PC-3 (cell line): Measurements from ENCODE around the gene TMEFF1. TPM values are rescaled to one million over a fixed set of nuclear protein-coding genes. Genes with fewer than 3 reads are reported as not detected.

Experiments
- ATAC-seq: fragments of 200-7000 bp; cut with Tn5 transposase; 2 replicates; pipeline ENCODE4 v1.9.1; 2020; ENCODE audit warnings: mild to moderate bottlenecking, moderate library complexity
- BruUV-seq: library from RNA; stranded (reverse); fragments of 400-500 nt; replicated peaks from 2 replicates; lab custom pipeline; 2021; lab: Mats Ljungman, UMichigan
- CTCF ChIA-PET: fragments of 300-600 bp; sonication (Branson Sonifier 250); formaldehyde crosslinking; loops from one replicate; lab custom pipeline; 2022; ENCODE audit warnings: antibody characterized with exemption; lab: Charles Lee
- POLR2A ChIA-PET: fragments of 300-600 bp; sonication (Branson Sonifier 250); formaldehyde crosslinking; loops from one replicate; lab custom pipeline; 2022; ENCODE audit warnings: antibody characterized with exemption; ENCODE audit not compliant: unreplicated experiment; lab: Charles Lee
- DNase-seq: peaks from one replicate; pipeline ENCODE4 v3.0.0-alpha.2; 2015
- H2AFZ ChIP-seq: fragments of 300-600 bp; sonication (generic); 2 replicates; pipeline ENCODE4 v1.6.0; 2016; ENCODE audit warnings: antibody characterized with exemption, low read length
- H3F3A ChIP-seq: fragments of 300-600 bp; sonication (generic); one replicate; pipeline ENCODE4 v1.6.0; 2017; ENCODE audit warnings: antibody characterized with exemption, low read length, control low read depth, mild to moderate bottlenecking; ENCODE audit not compliant: unreplicated experiment
- H3K27ac ChIP-seq: fragments of 300-600 bp; sonication (generic); 2 replicates; pipeline ENCODE4 v1.5.1; 2016; ENCODE audit warnings: mild to moderate bottlenecking, low read length
- H3K27me3 ChIP-seq: fragments of 300-600 bp; sonication (generic); 2 replicates; pipeline ENCODE4 v1.6.1; 2016; ENCODE audit warnings: low read length, mixed read lengths
- H3K36me3 ChIP-seq: fragments of 300-600 bp; sonication (generic); 2 replicates; pipeline ENCODE4 v1.6.1; 2016; ENCODE audit warnings: low read depth, mixed run types, low read length, mixed read lengths
- H3K4me1 ChIP-seq: fragments of 300-600 bp; sonication (generic); 2 replicates; pipeline ENCODE4 v1.5.1; 2016; ENCODE audit warnings: low read length; ENCODE audit not compliant: insufficient read depth
- H3K4me2 ChIP-seq: fragments of 300-600 bp; sonication (generic); 2 replicates; pipeline ENCODE4 v1.6.0; 2016; ENCODE audit warnings: low read length
- H3K4me3 ChIP-seq: fragments of 300-600 bp; sonication (generic); 2 replicates; pipeline ENCODE4 v1.5.1; 2016; ENCODE audit warnings: mild to moderate bottlenecking, low read length, mixed read lengths
- H3K79me2 ChIP-seq: fragments of 300-600 bp; sonication (generic); 2 replicates; pipeline ENCODE4 v1.6.1; 2017; ENCODE audit warnings: low read length, mixed read lengths
- H3K9ac ChIP-seq: fragments of 300-600 bp; sonication (generic); 2 replicates; pipeline ENCODE4 v1.6.0; 2016; ENCODE audit warnings: mild to moderate bottlenecking, low read length
- H3K9me2 ChIP-seq: fragments of 300-600 bp; sonication (generic); replicated peaks from 2 replicates; pipeline ENCODE4 v1.6.1; 2016; ENCODE audit warnings: mixed run types, low read length, mixed read lengths
- H3K9me3 ChIP-seq: fragments of 300-600 bp; sonication (generic); 2 replicates; pipeline ENCODE4 v1.6.1; 2016; ENCODE audit warnings: low read length, mixed read lengths
- H4K20me1 ChIP-seq: fragments of 300-600 bp; sonication (generic); 2 replicates; pipeline ENCODE4 v1.6.1; 2016; ENCODE audit warnings: low read length, mixed read lengths
- CTCF ChIP-seq: fragments of 300-600 bp; sonication (generic); conservative IDR thresholded peaks from 2 replicates; pipeline ENCODE4 v1.5.1; 2017; ENCODE audit warnings: antibody characterized with exemption, low read depth, mild to moderate bottlenecking, low read length
- EZH2 ChIP-seq: fragments of 300-600 bp; sonication (generic); IDR thresholded peaks from one replicate; pipeline ENCODE4 v1.6.1; 2017; ENCODE audit warnings: antibody characterized with exemption, mild to moderate bottlenecking, low read length; ENCODE audit not compliant: unreplicated experiment
- EZH2phosphoT487 ChIP-seq: fragments of 300-600 bp; sonication (generic); IDR thresholded peaks from 2 replicates; pipeline ENCODE4 v1.6.1; 2018; ENCODE audit warnings: mild to moderate bottlenecking, antibody characterized with exemption, low read length, borderline replicate concordance
- intact Hi-C: fragments of 100-400 bp; cut with micrococcal nuclease; formaldehyde crosslinking; loops from 2 replicates; pipeline ENCODE4 v1.9.0; 2023
- total RNA-seq: library from RNA; depleted of rRNA; stranded (reverse); fragments of >200 nt; gene quantifications from 2 replicates; pipeline ENCODE4 v1.2.3, GENCODE V29; 2014

The TMEFF1 gene
- total RNA-seq, 1 experiment from 2014 or later, result not detected

GRCh38 chr9:100489836-100490235 is 16.9 kb downstream of the TMEFF1 start:
- H3K4me1 ChIP-seq, result no peaks in the 10 kb centered on the region
- H3K27me3 ChIP-seq, result no peaks in the 10 kb centered on the region
- DNase-seq (no peak), ATAC-seq (no peak)
- H4K20me1 ChIP-seq, result no peaks in the 10 kb centered on the region
- no peak overlapping the region for H3K27ac ChIP-seq
- TF ChIP-seq CTCF (no peak), EZH2 (no peak), EZH2phosphoT487 (no peak)
- no peak overlapping the region for H3K4me2 ChIP-seq
- no peaks in the 10 kb centered on the region for H3K36me3 ChIP-seq
- CTCF ChIA-PET, result no interaction called here
- no peaks in the 10 kb centered on the region for H3K79me2 ChIP-seq
- no peak overlapping the region for H3K9ac ChIP-seq
- POLR2A ChIA-PET, result no interaction called here
- no peaks in the 10 kb centered on the region for H3K9me3 ChIP-seq
- H3K9me2 ChIP-seq, result no peaks in the 10 kb centered on the region
- intact Hi-C loops, result no loop called here
- BruUV-seq, result no TSS peak
- no peaks in the 10 kb centered on the region for H3F3A ChIP-seq
- H3K4me3 ChIP-seq, result no peak overlapping the region
- H2AFZ ChIP-seq, result no peak overlapping the region

GRCh38 chr9:100492952-100493351 is 20.0 kb downstream of the TMEFF1 start:
- DNase-seq, result peak; percentile 8
- CTCF ChIA-PET, result no interaction called here

More at GRCh38 chr9:100492952-100493351, 20.0 kb downstream of the TMEFF1 start:
- Histone ChIP-seq H3K9ac (no peak overlapping the region), H3K27ac (no peak overlapping the region), H3K9me2 (no peaks in the 10 kb centered on the region), H3K27me3 (no peaks in the 10 kb centered on the region), H2AFZ (no peak overlapping the region), H3K4me2 (no peak overlapping the region), H3K4me1 (no peaks in the 10 kb centered on the region), H3F3A (no peaks in the 10 kb centered on the region), H3K79me2 (no peaks in the 10 kb centered on the region), H3K4me3 (no peak overlapping the region), H3K9me3 (no peaks in the 10 kb centered on the region), H4K20me1 (no peaks in the 10 kb centered on the region), H3K36me3 (no peaks in the 10 kb centered on the region)
- BruUV-seq, result no TSS peak
- intact Hi-C loops, result no loop called here
- POLR2A ChIA-PET, result interaction anchor here (0.6 kb wide), 1 partner anchor 81 kb away, joined by 3 read pairs; no protein-coding TSS in a partner anchor
- peak; percentile 45; the same call in 1 of the 2 replicates for ATAC-seq
- TF ChIP-seq EZH2 (no peak), CTCF (peak; percentile 16; the same call in 1 of the 2 replicates)
